ENCODE results near the gene CALN1.

CALN1 gene

GRCh38 chr7:71735961-71736556 is 676.1 kb downstream of the CALN1 start:
- H3K4me3 ChIP-seq (replicated peaks; ENCODE audit: low read depth, low read length) = no peak overlapping the region
- H3K27me3 ChIP-seq (replicated peaks; ENCODE audit: control insufficient read depth, insufficient read depth, low read length) = no peaks in the 10 kb centered on the region
- DNase-seq (ENCODE audit: extremely low read depth, insufficient read length) = peak; percentile 6
- no peaks in the 10 kb centered on the region for H3K36me3 ChIP-seq (ENCODE audit: control insufficient read depth, insufficient read depth, low read length)
- TF ChIP-seq CTCF (IDR thresholded peaks at IDR 0.05; ENCODE audit: insufficient read depth, low read length, poor library complexity, severe bottlenecking) = peak; percentile 91

GRCh38 chr7:71733107-71733870 is 678.8 kb downstream of the CALN1 start:
- Histone ChIP-seq H3K36me3 (ENCODE audit: control insufficient read depth, insufficient read depth, low read length) (no peaks in the 10 kb centered on the region), H3K4me3 (replicated peaks; ENCODE audit: low read depth, low read length) (no peak overlapping the region), H3K27me3 (replicated peaks; ENCODE audit: control insufficient read depth, insufficient read depth, low read length) (no peaks in the 10 kb centered on the region)
- peak; percentile 86 for TF ChIP-seq CTCF (IDR thresholded peaks at IDR 0.05; ENCODE audit: insufficient read depth, low read length, poor library complexity, severe bottlenecking)
- DNase-seq (ENCODE audit: extremely low read depth, insufficient read length) = peak; percentile 49

GRCh38 chr7:71731740-71732139 is 680.4 kb downstream of the CALN1 start:
- TF ChIP-seq CTCF (IDR thresholded peaks at IDR 0.05; ENCODE audit: insufficient read depth, low read length, poor library complexity, severe bottlenecking) = no peak
- H3K36me3 ChIP-seq (ENCODE audit: control insufficient read depth, insufficient read depth, low read length) = no peaks in the 10 kb centered on the region
- no peak overlapping the region for H3K4me3 ChIP-seq (replicated peaks; ENCODE audit: low read depth, low read length)
- H3K27me3 ChIP-seq (replicated peaks; ENCODE audit: control insufficient read depth, insufficient read depth, low read length) = no peaks in the 10 kb centered on the region
- DNase-seq (ENCODE audit: extremely low read depth, insufficient read length) = no peak

All from GM06990 (cell line).